Sigmoid colon (tissue), 7 donors: ENCODE results near the gene MYBPHL. TPM values are rescaled to one million over a fixed set of nuclear protein-coding genes. Genes with fewer than 3 reads are reported as not detected.

Experiments used
- DNase-seq: peaks from one replicate; pipeline ENCODE4 v3.0.0-alpha.2; 2019
- H3K27ac ChIP-seq, 4 donors: fragments of 200-600 bp; sonication (generic); one replicate each; pipeline ENCODE4 v1.5.1; 2016 to 2019; ENCODE audit warnings: mild to moderate bottlenecking in 1 of 4
- H3K27me3 ChIP-seq, 3 donors: fragments of 200-600 bp; sonication (generic); one replicate each; pipeline ENCODE4 v1.5.1; 2019; ENCODE audit warnings: mild to moderate bottlenecking in 1 of 3
- H3K36me3 ChIP-seq, 4 donors: fragments of 200-600 bp; sonication (generic); one replicate each; pipeline ENCODE4 v1.5.1; 2016 to 2019
- H3K4me1 ChIP-seq, 4 donors: fragments of 200-600 bp; sonication (generic); one replicate each; pipeline ENCODE4 v1.5.1; 2017 to 2019
- H3K4me3 ChIP-seq, 4 donors: fragments of 200-600 bp; sonication (generic); one replicate each; pipeline ENCODE4 v1.5.1; 2017 to 2019; ENCODE audit warnings: mild to moderate bottlenecking in 2 of 4, moderate library complexity in 1 of 4
- H3K9me3 ChIP-seq, 4 donors: fragments of 200-600 bp in 3 of 4; sonication (generic) in 3 of 4; one replicate each; pipeline versions ENCODE4 v1.5.1 to v1.6.1; 2013 to 2019
- EP300 ChIP-seq, 4 donors: sonication (generic); formaldehyde crosslinking; IDR thresholded peaks; one replicate each; pipeline ENCODE4 v1.6.1; 2017; ENCODE audit warnings: antibody characterized with exemption in 4 of 4
- POLR2A ChIP-seq, 2 donors: fragments of 450-650 bp; IDR thresholded peaks; one replicate each; pipeline ENCODE4 v1.6.1; 2016; ENCODE audit warnings: antibody characterized with exemption in 2 of 2, mild to moderate bottlenecking in 2 of 2, moderate library complexity in 2 of 2
- POLR2AphosphoS5 ChIP-seq, 4 donors: sonication (generic); formaldehyde crosslinking; IDR thresholded peaks; one replicate each; pipeline ENCODE4 v1.6.1; 2017; ENCODE audit warnings: antibody characterized with exemption in 4 of 4
- WGBS, 2 donors: extraction: QIAGEN DNeasy Blood & Tissue Kit; methylation state at CpG; one replicate each; pipeline ENCODE4 v1.1.7; 2013; 5-methylcytosine and 5-hydroxymethylcytosine counted together
- intact Hi-C: fragments of 100-400 bp; cut with DNase I; formaldehyde crosslinking; loops from one replicate; pipeline ENCODE4 v1.15.1; 2023
- polyA plus RNA-seq, 3 donors: library from polyadenylated mRNA; stranded (reverse); fragments of 200-250 nt; gene quantifications; one replicate each; pipeline ENCODE4 v1.2.3, GENCODE V29; 2013
- total RNA-seq, 4 donors: library from RNA; depleted of rRNA; stranded (reverse); fragments of >200 nt; gene quantifications; one replicate each; pipeline ENCODE4 v1.1.0, GENCODE V29; 2016
- TF ChIP-seq, protein P1 (sequence below), 4 experiments: fragments of 450-650 bp in 3 of 4; fragments of 200-600 bp in 1 of 4; IDR thresholded peaks; one replicate each; pipeline ENCODE4 v1.5.1; 2016 to 2019; ENCODE audit warnings: antibody characterized with exemption in 4 of 4, mild to moderate bottlenecking in 3 of 4, moderate library complexity in 2 of 4
- donor health status: healthy with polysubstance abuse.
- donor health status: Bipolar disorder and iron deficiency.
- donor health status: healthy.

MYBPHL gene
- total and polyA plus RNA-seq, 7 donors: not detected

DNA sequence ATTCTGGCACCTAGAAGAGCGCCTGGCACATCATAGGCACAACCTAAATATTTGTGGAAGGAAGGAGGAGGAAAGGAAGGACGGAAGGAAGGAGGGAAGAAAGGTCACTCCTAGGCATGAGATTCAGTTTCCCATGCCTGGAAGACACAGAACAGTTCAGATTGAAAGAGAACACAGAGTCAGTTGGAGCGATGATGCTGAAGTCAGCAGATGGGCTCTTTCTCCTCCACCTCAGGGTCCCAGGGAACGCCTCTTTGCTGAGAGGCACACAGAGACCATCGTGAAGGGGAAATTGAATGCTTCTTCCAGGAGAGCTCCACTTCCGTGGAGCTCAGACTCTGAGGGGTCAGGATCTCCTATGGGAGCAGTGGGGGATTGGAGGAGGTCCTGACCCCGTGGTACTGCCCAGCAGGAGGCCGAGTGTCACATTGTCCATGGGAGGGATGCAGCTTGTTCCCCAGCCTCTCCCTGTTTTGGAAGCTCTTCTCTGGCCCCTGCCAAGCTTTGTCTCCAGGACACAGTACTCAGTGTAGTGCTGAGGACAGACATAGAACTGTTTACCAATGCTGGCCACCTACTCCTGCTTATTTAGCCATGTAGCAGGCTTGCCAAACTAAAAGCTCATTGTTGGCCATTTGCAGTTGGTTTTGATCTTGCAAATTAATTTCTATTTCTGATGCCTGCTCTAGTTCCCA is 2.4 kb downstream of the MYBPHL start:
- H3K4me1 ChIP-seq: peaks cover 0 to 11% (median 6%) of the 10 kb centered on the region in 4 donors
- 75 to 80% methylated on average over 8 of the region's 8 CpGs for WGBS, 2 donors
- no peaks in the 10 kb centered on the region for H3K9me3 ChIP-seq
- intact Hi-C loops: no loop called here
- no peaks in the 10 kb centered on the region for H3K27me3 ChIP-seq
- no peaks in the 10 kb centered on the region for H3K36me3 ChIP-seq
- H3K27ac ChIP-seq: peak overlapping the region in 2 of 4 donors; percentile 12 to 56
- no peak for DNase-seq
- no peak overlapping the region for H3K4me3 ChIP-seq
- TF ChIP-seq EP300 (IDR thresholded peaks at IDR 0.05): no peak
- no peak for TF ChIP-seq POLR2A (IDR thresholded peaks at IDR 0.05)
- peak in 1 of 4 donors; percentile 18 for TF ChIP-seq POLR2AphosphoS5 (IDR thresholded peaks at IDR 0.05)
- TF ChIP-seq, protein P1, sequence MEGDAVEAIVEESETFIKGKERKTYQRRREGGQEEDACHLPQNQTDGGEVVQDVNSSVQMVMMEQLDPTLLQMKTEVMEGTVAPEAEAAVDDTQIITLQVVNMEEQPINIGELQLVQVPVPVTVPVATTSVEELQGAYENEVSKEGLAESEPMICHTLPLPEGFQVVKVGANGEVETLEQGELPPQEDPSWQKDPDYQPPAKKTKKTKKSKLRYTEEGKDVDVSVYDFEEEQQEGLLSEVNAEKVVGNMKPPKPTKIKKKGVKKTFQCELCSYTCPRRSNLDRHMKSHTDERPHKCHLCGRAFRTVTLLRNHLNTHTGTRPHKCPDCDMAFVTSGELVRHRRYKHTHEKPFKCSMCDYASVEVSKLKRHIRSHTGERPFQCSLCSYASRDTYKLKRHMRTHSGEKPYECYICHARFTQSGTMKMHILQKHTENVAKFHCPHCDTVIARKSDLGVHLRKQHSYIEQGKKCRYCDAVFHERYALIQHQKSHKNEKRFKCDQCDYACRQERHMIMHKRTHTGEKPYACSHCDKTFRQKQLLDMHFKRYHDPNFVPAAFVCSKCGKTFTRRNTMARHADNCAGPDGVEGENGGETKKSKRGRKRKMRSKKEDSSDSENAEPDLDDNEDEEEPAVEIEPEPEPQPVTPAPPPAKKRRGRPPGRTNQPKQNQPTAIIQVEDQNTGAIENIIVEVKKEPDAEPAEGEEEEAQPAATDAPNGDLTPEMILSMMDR (IDR thresholded peaks at IDR 0.05): no peak

GRCh38 chr1:109301874-109302273 is 4.9 kb downstream of the MYBPHL start:
- 70 to 80% methylated on average over 5 of the region's 5 CpGs for WGBS, 2 donors
- H3K27ac ChIP-seq: no peak overlapping the region
- H3K36me3 ChIP-seq: no peaks in the 10 kb centered on the region
- TF ChIP-seq, protein P1 (IDR thresholded peaks at IDR 0.05): peak in 1 of 4 experiments; percentile 6
- TF ChIP-seq EP300 (IDR thresholded peaks at IDR 0.05): no peak
- no peaks in the 10 kb centered on the region for H3K9me3 ChIP-seq
- H3K27me3 ChIP-seq: no peaks in the 10 kb centered on the region
- intact Hi-C loops: no loop called here
- H3K4me3 ChIP-seq: no peak overlapping the region
- peaks cover 0 to 21% (median 17%) of the 10 kb centered on the region in 4 donors for H3K4me1 ChIP-seq
- no peak for DNase-seq

DNA sequence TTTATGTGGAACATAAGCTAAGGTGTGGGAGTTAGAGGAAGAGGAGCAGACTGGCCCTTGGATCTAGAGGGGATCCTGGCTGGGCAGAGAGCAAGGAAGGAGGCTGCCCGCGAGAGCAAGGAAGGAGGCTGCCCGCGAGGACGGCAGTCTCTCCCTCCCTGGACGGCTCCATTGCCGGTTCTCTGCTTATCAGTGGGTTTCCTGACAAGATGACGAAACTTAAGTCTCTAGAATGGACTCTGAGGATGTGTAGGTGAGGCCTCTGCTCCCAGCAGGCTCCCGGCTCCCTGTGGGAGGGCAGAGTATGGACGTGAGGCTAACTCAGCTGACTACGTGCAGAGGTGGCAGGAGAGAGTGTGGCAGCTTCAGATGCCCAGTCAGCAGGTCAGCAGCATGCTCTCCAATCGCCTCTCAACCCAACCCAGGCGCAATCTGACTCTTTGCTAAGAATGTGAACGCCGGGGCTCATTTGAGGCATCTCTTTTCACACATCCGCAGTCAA is 6.1 kb downstream of the MYBPHL start:
- H3K27ac ChIP-seq: peak overlapping the region in 1 of 4 donors; percentile 59
- no peaks in the 10 kb centered on the region for H3K9me3 ChIP-seq
- 85 to 88% methylated on average over 16 of the region's 16 CpGs for WGBS, 2 donors
- TF ChIP-seq, protein P1 (IDR thresholded peaks at IDR 0.05): no peak
- H3K4me3 ChIP-seq: no peak overlapping the region
- peaks cover 0 to 21% (median 17%) of the 10 kb centered on the region in 4 donors for H3K4me1 ChIP-seq
- intact Hi-C loops: no loop called here
- DNase-seq: no peak
- H3K27me3 ChIP-seq: no peaks in the 10 kb centered on the region
- no peaks in the 10 kb centered on the region for H3K36me3 ChIP-seq

GRCh38 chr1:109299558-109300343 is 7.1 kb downstream of the MYBPHL start:
- H3K4me3 ChIP-seq: no peak overlapping the region
- H3K27ac ChIP-seq: peak overlapping the region; percentile 39 to 67 (median 56)

More at GRCh38 chr1:109299558-109300343, 7.1 kb downstream of the MYBPHL start:
- H3K27me3 ChIP-seq: no peaks in the 10 kb centered on the region
- peak; percentile 73 for DNase-seq
- H3K9me3 ChIP-seq: no peaks in the 10 kb centered on the region
- no peaks in the 10 kb centered on the region for H3K36me3 ChIP-seq
- intact Hi-C loops: no loop called here
- H3K4me1 ChIP-seq: peaks cover 0 to 21% (median 17%) of the 10 kb centered on the region in 4 donors
- WGBS, 2 donors: 83 to 86% methylated on average over 20 of the region's 20 CpGs
- TF ChIP-seq POLR2A (IDR thresholded peaks at IDR 0.05) (no peak), EP300 (IDR thresholded peaks at IDR 0.05) (no peak), POLR2AphosphoS5 (IDR thresholded peaks at IDR 0.05) (peak in 1 of 4 donors; percentile 7)
- TF ChIP-seq, protein P1 (IDR thresholded peaks at IDR 0.05): no peak
